ENCODE measurements around the gene HSPA8.

GRCh38 chr11:123084454-123084853 lies 22.5 kb upstream of the HSPA8 start:
- TF ChIP-seq, protein P1, sequence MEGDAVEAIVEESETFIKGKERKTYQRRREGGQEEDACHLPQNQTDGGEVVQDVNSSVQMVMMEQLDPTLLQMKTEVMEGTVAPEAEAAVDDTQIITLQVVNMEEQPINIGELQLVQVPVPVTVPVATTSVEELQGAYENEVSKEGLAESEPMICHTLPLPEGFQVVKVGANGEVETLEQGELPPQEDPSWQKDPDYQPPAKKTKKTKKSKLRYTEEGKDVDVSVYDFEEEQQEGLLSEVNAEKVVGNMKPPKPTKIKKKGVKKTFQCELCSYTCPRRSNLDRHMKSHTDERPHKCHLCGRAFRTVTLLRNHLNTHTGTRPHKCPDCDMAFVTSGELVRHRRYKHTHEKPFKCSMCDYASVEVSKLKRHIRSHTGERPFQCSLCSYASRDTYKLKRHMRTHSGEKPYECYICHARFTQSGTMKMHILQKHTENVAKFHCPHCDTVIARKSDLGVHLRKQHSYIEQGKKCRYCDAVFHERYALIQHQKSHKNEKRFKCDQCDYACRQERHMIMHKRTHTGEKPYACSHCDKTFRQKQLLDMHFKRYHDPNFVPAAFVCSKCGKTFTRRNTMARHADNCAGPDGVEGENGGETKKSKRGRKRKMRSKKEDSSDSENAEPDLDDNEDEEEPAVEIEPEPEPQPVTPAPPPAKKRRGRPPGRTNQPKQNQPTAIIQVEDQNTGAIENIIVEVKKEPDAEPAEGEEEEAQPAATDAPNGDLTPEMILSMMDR (conservative IDR thresholded peaks at IDR 0.05; ENCODE audit: low read length), result no peak
- TF ChIP-seq EZH2phosphoT487 (IDR thresholded peaks at IDR 0.05; ENCODE audit: borderline replicate concordance, low read depth, low read length), result no peak

Data from OCI-LY7 (cell line).